KMS-11 (cell line): ENCODE results near the gene PHEX.

Experiments
- H2AFZ ChIP-seq: fragments of 200-600 bp; sonication (generic); 2 replicates; pipeline ENCODE4 v1.6.1; 2016; ENCODE audit warnings: antibody characterized with exemption, mixed run types, low read depth
- H3K27ac ChIP-seq: fragments of 200-600 bp; sonication (generic); 2 replicates; pipeline ENCODE4 v1.6.1; 2016; ENCODE audit warnings: mild to moderate bottlenecking, mixed run types
- H3K27me3 ChIP-seq: fragments of 200-600 bp; sonication (generic); 2 replicates; pipeline ENCODE4 v1.6.1; 2017; ENCODE audit warnings: mild to moderate bottlenecking, low read depth, mixed run types, moderate library complexity; ENCODE audit not compliant: insufficient read depth
- H3K36me3 ChIP-seq: fragments of 200-600 bp; sonication (generic); 2 replicates; pipeline ENCODE4 v1.6.1; 2017; ENCODE audit warnings: mild to moderate bottlenecking, mixed run types; ENCODE audit not compliant: insufficient read depth
- H3K4me1 ChIP-seq: fragments of 200-600 bp; sonication (generic); 2 replicates; pipeline ENCODE4 v1.6.1; 2016; ENCODE audit warnings: mild to moderate bottlenecking, low read depth, mixed run types; ENCODE audit not compliant: poor library complexity, severe bottlenecking
- H3K4me2 ChIP-seq: fragments of 200-600 bp; sonication (generic); 2 replicates; pipeline ENCODE4 v1.7.0; 2016; ENCODE audit warnings: mild to moderate bottlenecking, mixed run types
- H3K4me3 ChIP-seq: fragments of 200-600 bp; sonication (generic); IDR thresholded peaks from 2 replicates; pipeline ENCODE4 v1.6.1; 2017; ENCODE audit warnings: low read depth, low read length, mixed read lengths; ENCODE audit not compliant: insufficient read depth
- H3K79me2 ChIP-seq: fragments of 200-600 bp; sonication (generic); 2 replicates; pipeline ENCODE4 v1.6.1; 2016; ENCODE audit warnings: low read depth, mixed run types; ENCODE audit not compliant: insufficient read depth
- H3K9ac ChIP-seq: fragments of 200-600 bp; sonication (generic); 2 replicates; pipeline ENCODE4 v1.6.1; 2016; ENCODE audit warnings: mild to moderate bottlenecking, mixed run types
- H4K20me1 ChIP-seq: fragments of 200-600 bp; sonication (generic); 2 replicates; pipeline ENCODE4 v1.6.1; 2016; ENCODE audit warnings: mild to moderate bottlenecking, mixed run types; ENCODE audit not compliant: insufficient read depth
- CTCF ChIP-seq: fragments of 200-600 bp; sonication (generic); conservative IDR thresholded peaks from 2 replicates; pipeline ENCODE4 v1.6.1; 2017; ENCODE audit warnings: low read depth, mild to moderate bottlenecking, antibody characterized with exemption, low read length, moderate library complexity, mixed read lengths

The PHEX gene

GRCh38 chrX:22246620-22247019, 214.5 kb downstream of the PHEX start:
- Histone ChIP-seq H2AFZ (no peak overlapping the region), H3K36me3 (no peaks in the 10 kb centered on the region), H3K9ac (no peak overlapping the region), H3K4me1 (no peaks in the 10 kb centered on the region), H3K27me3 (no peaks in the 10 kb centered on the region), H4K20me1 (no peaks in the 10 kb centered on the region), H3K4me2 (no peak overlapping the region), H3K4me3 (no peak overlapping the region), H3K79me2 (no peaks in the 10 kb centered on the region), H3K27ac (no peak overlapping the region)
- no peak for TF ChIP-seq CTCF

GRCh38 chrX:22247169-22247568, 215.0 kb downstream of the PHEX start:
- no peaks in the 10 kb centered on the region for H3K79me2 ChIP-seq
- no peaks in the 10 kb centered on the region for H4K20me1 ChIP-seq
- no peak overlapping the region for H3K4me3 ChIP-seq
- H3K9ac ChIP-seq: no peak overlapping the region
- TF ChIP-seq CTCF: no peak
- H3K27ac ChIP-seq: no peak overlapping the region
- no peaks in the 10 kb centered on the region for H3K27me3 ChIP-seq
- H3K4me1 ChIP-seq: no peaks in the 10 kb centered on the region
- no peak overlapping the region for H3K4me2 ChIP-seq
- H3K36me3 ChIP-seq: no peaks in the 10 kb centered on the region
- H2AFZ ChIP-seq: no peak overlapping the region

- H4K20me1 ChIP-seq: no peaks in the 10 kb centered on the region
- H3K4me2 ChIP-seq: no peak overlapping the region
- H3K4me3 ChIP-seq: no peak overlapping the region
- H3K36me3 ChIP-seq: no peaks in the 10 kb centered on the region
- no peaks in the 10 kb centered on the region for H3K79me2 ChIP-seq
- H2AFZ ChIP-seq: no peak overlapping the region
- no peak overlapping the region for H3K9ac ChIP-seq
- H3K27me3 ChIP-seq: no peaks in the 10 kb centered on the region
- TF ChIP-seq CTCF: no peak
- H3K27ac ChIP-seq: no peak overlapping the region
- H3K4me1 ChIP-seq: no peaks in the 10 kb centered on the region
Observed at GRCh38 chrX:22248401-22248800, 216.3 kb downstream of the PHEX start.

GRCh38 chrX:22249371-22249770, 217.2 kb downstream of the PHEX start:
- H3K27me3 ChIP-seq: no peaks in the 10 kb centered on the region
- H4K20me1 ChIP-seq: no peaks in the 10 kb centered on the region
- H3K4me3 ChIP-seq: no peak overlapping the region
- no peak overlapping the region for H3K4me2 ChIP-seq
- H3K79me2 ChIP-seq: no peaks in the 10 kb centered on the region
- no peaks in the 10 kb centered on the region for H3K4me1 ChIP-seq
- no peak overlapping the region for H2AFZ ChIP-seq
- H3K9ac ChIP-seq: no peak overlapping the region
- TF ChIP-seq CTCF: no peak
- no peaks in the 10 kb centered on the region for H3K36me3 ChIP-seq
- no peak overlapping the region for H3K27ac ChIP-seq

- no peaks in the 10 kb centered on the region for H3K4me1 ChIP-seq
- no peaks in the 10 kb centered on the region for H3K36me3 ChIP-seq
- H2AFZ ChIP-seq: no peak overlapping the region
- H3K4me2 ChIP-seq: no peak overlapping the region
- H3K27ac ChIP-seq: no peak overlapping the region
- TF ChIP-seq CTCF: no peak
- no peaks in the 10 kb centered on the region for H3K27me3 ChIP-seq
- no peak overlapping the region for H3K4me3 ChIP-seq
- H3K9ac ChIP-seq: no peak overlapping the region
- H4K20me1 ChIP-seq: no peaks in the 10 kb centered on the region
- no peaks in the 10 kb centered on the region for H3K79me2 ChIP-seq
Observed at GRCh38 chrX:22268706-22269105, 236.6 kb downstream of the PHEX start.
